Kidney epithelial cell (primary cell): ENCODE measurements around the gene SASH1. TPM values are rescaled to one million over a fixed set of nuclear protein-coding genes. Genes with fewer than 3 reads are reported as not detected.

Source experiments
- DNase-seq: peaks from one replicate; pipeline ENCODE4 v3.0.0-alpha.2; 2010; ENCODE audit warnings: low read depth
- H3K27me3 ChIP-seq: 2 replicates; pipeline ENCODE4 v1.6.0; 2011; ENCODE audit warnings: low read length; ENCODE audit not compliant: control insufficient read depth, insufficient read depth
- H3K36me3 ChIP-seq: 2 replicates; pipeline ENCODE4 v1.5.1; 2011; ENCODE audit warnings: low read length; ENCODE audit not compliant: control insufficient read depth, insufficient read depth
- H3K4me3 ChIP-seq: 2 replicates; pipeline ENCODE4 v1.5.1; 2011; ENCODE audit warnings: low read depth, mild to moderate bottlenecking, control low read depth, low read length
- total RNA-seq: library from RNA; depleted of rRNA; stranded (reverse); fragments of >200 nt; gene quantifications from 2 replicates; pipeline ENCODE4 v1.2.3, GENCODE V29; 2015
- TF ChIP-seq, protein P1 (sequence below): IDR thresholded peaks from 2 replicates; pipeline ENCODE4 v1.5.1; 2011; ENCODE audit warnings: mild to moderate bottlenecking, moderate library complexity, low read length, control low read depth, inconsistent platforms; ENCODE audit not compliant: insufficient read depth, poor library complexity, severe bottlenecking

Gene SASH1
- total RNA-seq, 1 donor from 2014 or later, result 13.8 TPM

- no peaks in the 10 kb centered on the region for H3K36me3 ChIP-seq
- H3K4me3 ChIP-seq, result no peak overlapping the region
- no peaks in the 10 kb centered on the region for H3K27me3 ChIP-seq
- no peak for DNase-seq
- TF ChIP-seq, protein P1, sequence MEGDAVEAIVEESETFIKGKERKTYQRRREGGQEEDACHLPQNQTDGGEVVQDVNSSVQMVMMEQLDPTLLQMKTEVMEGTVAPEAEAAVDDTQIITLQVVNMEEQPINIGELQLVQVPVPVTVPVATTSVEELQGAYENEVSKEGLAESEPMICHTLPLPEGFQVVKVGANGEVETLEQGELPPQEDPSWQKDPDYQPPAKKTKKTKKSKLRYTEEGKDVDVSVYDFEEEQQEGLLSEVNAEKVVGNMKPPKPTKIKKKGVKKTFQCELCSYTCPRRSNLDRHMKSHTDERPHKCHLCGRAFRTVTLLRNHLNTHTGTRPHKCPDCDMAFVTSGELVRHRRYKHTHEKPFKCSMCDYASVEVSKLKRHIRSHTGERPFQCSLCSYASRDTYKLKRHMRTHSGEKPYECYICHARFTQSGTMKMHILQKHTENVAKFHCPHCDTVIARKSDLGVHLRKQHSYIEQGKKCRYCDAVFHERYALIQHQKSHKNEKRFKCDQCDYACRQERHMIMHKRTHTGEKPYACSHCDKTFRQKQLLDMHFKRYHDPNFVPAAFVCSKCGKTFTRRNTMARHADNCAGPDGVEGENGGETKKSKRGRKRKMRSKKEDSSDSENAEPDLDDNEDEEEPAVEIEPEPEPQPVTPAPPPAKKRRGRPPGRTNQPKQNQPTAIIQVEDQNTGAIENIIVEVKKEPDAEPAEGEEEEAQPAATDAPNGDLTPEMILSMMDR, result no peak
These were observed 149.1 kb downstream of the SASH1 start for GRCh38 chr6:148491638-148492251.

GRCh38 chr6:148492654-148493290 lies 150.1 kb downstream of the SASH1 start:
- no peak overlapping the region for H3K4me3 ChIP-seq
- TF ChIP-seq, protein P1, result no peak
- no peaks in the 10 kb centered on the region for H3K36me3 ChIP-seq
- no peak for DNase-seq
- H3K27me3 ChIP-seq, result no peaks in the 10 kb centered on the region

- Histone ChIP-seq H3K36me3 (no peaks in the 10 kb centered on the region), H3K4me3 (no peak overlapping the region), H3K27me3 (no peaks in the 10 kb centered on the region)
- no peak for DNase-seq
- TF ChIP-seq, protein P1, result no peak
These were observed 150.8 kb downstream of the SASH1 start for GRCh38 chr6:148493424-148493823.

DNA sequence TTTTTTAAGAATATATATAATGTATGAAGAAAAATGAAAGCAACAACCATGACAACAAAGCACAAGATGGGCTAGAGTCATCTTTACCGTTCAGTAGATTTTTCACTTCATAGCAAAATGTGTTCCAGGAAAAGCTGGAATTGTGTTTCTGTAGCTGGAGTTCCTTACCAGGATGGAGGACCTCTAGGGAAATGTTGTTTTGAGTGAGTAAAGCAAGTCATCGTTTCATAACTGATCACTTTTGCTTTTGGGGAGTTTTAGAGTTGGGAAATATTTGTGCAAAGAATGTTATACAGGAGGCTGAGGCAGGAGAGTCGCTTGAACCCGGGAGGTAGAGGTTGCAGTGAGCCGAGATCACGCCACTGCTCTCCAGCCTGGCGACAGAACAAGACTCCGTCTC lies 151.6 kb downstream of the SASH1 start:
- Histone ChIP-seq H3K36me3 (no peaks in the 10 kb centered on the region), H3K4me3 (no peak overlapping the region), H3K27me3 (no peaks in the 10 kb centered on the region)
- TF ChIP-seq, protein P1, result no peak
- no peak for DNase-seq

GRCh38 chr6:148495029-148495428 lies 152.4 kb downstream of the SASH1 start:
- H3K27me3 ChIP-seq, result no peaks in the 10 kb centered on the region
- no peak for DNase-seq
- no peak overlapping the region for H3K4me3 ChIP-seq
- H3K36me3 ChIP-seq, result no peaks in the 10 kb centered on the region
- TF ChIP-seq, protein P1, result no peak

DNA sequence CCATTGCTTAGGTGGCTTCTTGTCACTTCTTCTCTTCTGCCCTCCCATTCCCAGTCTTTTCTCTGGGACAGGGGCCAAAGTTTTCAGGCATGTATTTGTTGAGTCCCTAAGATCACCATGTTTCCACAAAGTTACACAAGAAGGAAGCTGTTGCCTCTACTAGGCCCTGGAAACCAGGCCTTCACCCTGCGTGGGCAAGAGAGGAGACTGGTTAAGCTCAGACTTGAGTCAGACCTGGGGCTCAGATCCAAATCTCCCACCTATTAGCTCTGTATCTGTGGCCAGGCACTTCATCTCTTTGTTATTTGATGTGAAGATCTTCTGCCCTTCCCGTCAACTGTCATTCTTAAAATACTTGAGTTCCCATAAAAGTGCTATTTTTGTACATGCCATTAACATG lies 154.6 kb downstream of the SASH1 start:
- no peak for DNase-seq
- TF ChIP-seq, protein P1, result no peak

More for the DNA sequence above, 154.6 kb downstream of the SASH1 start:
- Histone ChIP-seq H3K4me3 (no peak overlapping the region), H3K36me3 (no peaks in the 10 kb centered on the region), H3K27me3 (no peaks in the 10 kb centered on the region)
